Vagina (tissue), 2 donors: ENCODE results near the gene TXNRD2. TPM values are rescaled to one million over a fixed set of nuclear protein-coding genes. Genes with fewer than 3 reads are reported as not detected.

Experiments
- DNase-seq, 2 donors: peaks; one replicate each; pipeline ENCODE4 v3.0.0-alpha.2; 2017; ENCODE audit errors: extremely low spot score in 2 of 2
- H3K27ac ChIP-seq: fragments of 200-600 bp; sonication (generic); one replicate; pipeline ENCODE4 v1.5.1; 2019
- H3K27me3 ChIP-seq: fragments of 200-600 bp; sonication (generic); one replicate; pipeline ENCODE4 v1.5.1; 2019
- H3K36me3 ChIP-seq, 2 donors: fragments of 200-600 bp; sonication (generic); one replicate each; pipeline ENCODE4 v1.5.1; 2017 to 2019
- H3K4me1 ChIP-seq: fragments of 200-600 bp; sonication (generic); one replicate; pipeline ENCODE4 v1.5.1; 2019
- H3K4me3 ChIP-seq, 2 donors: fragments of 200-600 bp; sonication (generic); 1 replicate in 1 of 2; 2 replicates in 1 of 2; pipeline ENCODE4 v1.5.1; 2016 to 2019
- H3K9me3 ChIP-seq: fragments of 200-600 bp; sonication (generic); one replicate; pipeline ENCODE4 v1.5.1; 2019
- POLR2A ChIP-seq, 2 donors: fragments of 450-650 bp; IDR thresholded peaks; one replicate each; pipeline ENCODE4 v1.6.1; 2017; ENCODE audit warnings: antibody characterized with exemption in 2 of 2, mild to moderate bottlenecking in 2 of 2, moderate library complexity in 2 of 2
- POLR2AphosphoS5 ChIP-seq, 2 donors: sonication (generic); formaldehyde crosslinking; IDR thresholded peaks; one replicate each; pipeline ENCODE4 v1.9.0; 2017; ENCODE audit warnings: antibody characterized with exemption in 2 of 2, mild to moderate bottlenecking in 2 of 2, low read depth in 1 of 2; ENCODE audit not compliant: insufficient read depth in 1 of 2
- intact Hi-C: fragments of 100-400 bp; cut with DNase I; formaldehyde crosslinking; loops from one replicate; pipeline ENCODE4 v1.15.1; 2023
- total RNA-seq: library from RNA; depleted of rRNA; stranded (reverse); fragments of >200 nt; gene quantifications from one replicate; pipeline ENCODE4 v1.2.3, GENCODE V29; 2016
- TF ChIP-seq, protein P1 (sequence below), 3 experiments: fragments of 450-650 bp in 2 of 3; fragments of 200-600 bp in 1 of 3; sonication (generic) in 1 of 3; IDR thresholded peaks; one replicate each; pipeline ENCODE4 v1.5.1; 2017 to 2019; ENCODE audit warnings: antibody characterized with exemption in 3 of 3, mild to moderate bottlenecking in 2 of 3, moderate library complexity in 2 of 3

The TXNRD2 gene
- 13.5 TPM for total RNA-seq

DNA sequence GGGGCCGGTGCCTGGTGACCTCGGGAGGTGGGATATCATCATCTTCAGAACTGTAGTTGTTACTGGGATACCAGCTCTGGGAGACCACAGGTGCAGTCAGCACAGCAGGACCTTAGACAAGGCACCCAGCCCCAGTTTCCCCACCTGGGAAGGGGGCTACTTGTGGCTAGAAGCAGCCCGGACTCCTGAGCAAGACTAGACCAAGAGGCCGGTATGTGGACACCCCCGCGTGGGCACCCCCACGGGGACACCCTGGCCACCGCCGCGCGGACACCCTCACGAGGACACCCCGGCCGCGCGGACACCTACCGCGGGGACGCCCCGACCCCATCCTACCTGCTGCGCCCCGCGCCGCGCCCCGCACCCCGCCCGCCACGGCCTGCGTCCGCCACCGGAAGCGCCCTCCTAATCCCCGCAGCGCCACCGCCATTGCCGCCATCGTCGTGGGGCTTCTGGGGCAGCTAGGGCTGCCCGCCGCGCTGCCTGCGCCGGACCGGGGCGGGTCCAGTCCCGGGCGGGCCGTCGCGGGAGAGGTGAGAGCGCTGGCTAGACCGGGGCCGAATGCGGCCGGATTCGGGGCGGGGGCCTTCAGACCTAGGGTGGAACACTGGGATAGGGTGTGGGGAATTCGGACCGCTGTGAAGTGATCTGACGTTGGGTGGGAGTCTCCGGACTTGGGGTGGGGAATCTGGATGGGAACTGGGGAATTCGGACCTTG lies at the start of gene TXNRD2, which contains the start of gene COMT:
TXNRD2 (minus strand) TSS at position 454 of the 718 bp plus-strand sequence; CDS start at position 439, 15 bp downstream.
COMT (plus strand) TSS at position 408 of the 718 bp plus-strand sequence. CDS start 20,755 bp downstream, outside the sequence.
- H3K27ac ChIP-seq = peak within 1 kb of the TSS; percentile 97
- H3K27me3 ChIP-seq = no peaks in the 10 kb centered on the region
- H3K36me3 ChIP-seq = no peaks in the 10 kb centered on the region
- DNase-seq = no peak
- H3K4me3 ChIP-seq = peak within 1 kb of the TSS; percentile 80 to 89
- intact Hi-C loops = no loop called here
- TF ChIP-seq POLR2AphosphoS5 (IDR thresholded peaks at IDR 0.05; ENCODE audit: insufficient read depth in 1 of 2, low read depth in 1 of 2) = peak in 1 of 2 donors; percentile 44
- TF ChIP-seq, protein P1, sequence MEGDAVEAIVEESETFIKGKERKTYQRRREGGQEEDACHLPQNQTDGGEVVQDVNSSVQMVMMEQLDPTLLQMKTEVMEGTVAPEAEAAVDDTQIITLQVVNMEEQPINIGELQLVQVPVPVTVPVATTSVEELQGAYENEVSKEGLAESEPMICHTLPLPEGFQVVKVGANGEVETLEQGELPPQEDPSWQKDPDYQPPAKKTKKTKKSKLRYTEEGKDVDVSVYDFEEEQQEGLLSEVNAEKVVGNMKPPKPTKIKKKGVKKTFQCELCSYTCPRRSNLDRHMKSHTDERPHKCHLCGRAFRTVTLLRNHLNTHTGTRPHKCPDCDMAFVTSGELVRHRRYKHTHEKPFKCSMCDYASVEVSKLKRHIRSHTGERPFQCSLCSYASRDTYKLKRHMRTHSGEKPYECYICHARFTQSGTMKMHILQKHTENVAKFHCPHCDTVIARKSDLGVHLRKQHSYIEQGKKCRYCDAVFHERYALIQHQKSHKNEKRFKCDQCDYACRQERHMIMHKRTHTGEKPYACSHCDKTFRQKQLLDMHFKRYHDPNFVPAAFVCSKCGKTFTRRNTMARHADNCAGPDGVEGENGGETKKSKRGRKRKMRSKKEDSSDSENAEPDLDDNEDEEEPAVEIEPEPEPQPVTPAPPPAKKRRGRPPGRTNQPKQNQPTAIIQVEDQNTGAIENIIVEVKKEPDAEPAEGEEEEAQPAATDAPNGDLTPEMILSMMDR (IDR thresholded peaks at IDR 0.05) = no peak
- no peak for TF ChIP-seq POLR2A (IDR thresholded peaks at IDR 0.05)
- H3K4me1 ChIP-seq = peaks cover 56% of the 10 kb centered on the region
- no peaks in the 10 kb centered on the region for H3K9me3 ChIP-seq

DNA sequence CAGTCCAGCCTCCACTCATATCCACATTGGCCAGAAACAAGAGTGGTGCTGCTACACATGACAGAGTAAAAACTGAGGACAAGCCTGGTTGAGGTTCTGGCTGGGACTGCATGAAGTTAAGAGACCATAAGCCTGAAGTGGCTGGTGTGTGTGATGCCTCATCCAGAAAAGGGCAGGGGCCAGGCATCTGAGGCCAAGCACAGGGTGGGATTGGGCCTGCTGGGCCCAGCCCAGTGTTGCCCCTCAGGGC lies 49.7 kb upstream of the TXNRD2 start:
- DNase-seq = no peak
- intact Hi-C loops = no loop called here
- TF ChIP-seq POLR2AphosphoS5 (IDR thresholded peaks at IDR 0.05; ENCODE audit: insufficient read depth in 1 of 2, low read depth in 1 of 2) (no peak), POLR2A (IDR thresholded peaks at IDR 0.05) (no peak)
- TF ChIP-seq, protein P1 (IDR thresholded peaks at IDR 0.05) = no peak
- Histone ChIP-seq H3K36me3 (no peaks in the 10 kb centered on the region), H3K4me3 (no peak overlapping the region), H3K27me3 (no peaks in the 10 kb centered on the region), H3K4me1 (peaks cover 13% of the 10 kb centered on the region), H3K9me3 (no peaks in the 10 kb centered on the region), H3K27ac (no peak overlapping the region)

DNA sequence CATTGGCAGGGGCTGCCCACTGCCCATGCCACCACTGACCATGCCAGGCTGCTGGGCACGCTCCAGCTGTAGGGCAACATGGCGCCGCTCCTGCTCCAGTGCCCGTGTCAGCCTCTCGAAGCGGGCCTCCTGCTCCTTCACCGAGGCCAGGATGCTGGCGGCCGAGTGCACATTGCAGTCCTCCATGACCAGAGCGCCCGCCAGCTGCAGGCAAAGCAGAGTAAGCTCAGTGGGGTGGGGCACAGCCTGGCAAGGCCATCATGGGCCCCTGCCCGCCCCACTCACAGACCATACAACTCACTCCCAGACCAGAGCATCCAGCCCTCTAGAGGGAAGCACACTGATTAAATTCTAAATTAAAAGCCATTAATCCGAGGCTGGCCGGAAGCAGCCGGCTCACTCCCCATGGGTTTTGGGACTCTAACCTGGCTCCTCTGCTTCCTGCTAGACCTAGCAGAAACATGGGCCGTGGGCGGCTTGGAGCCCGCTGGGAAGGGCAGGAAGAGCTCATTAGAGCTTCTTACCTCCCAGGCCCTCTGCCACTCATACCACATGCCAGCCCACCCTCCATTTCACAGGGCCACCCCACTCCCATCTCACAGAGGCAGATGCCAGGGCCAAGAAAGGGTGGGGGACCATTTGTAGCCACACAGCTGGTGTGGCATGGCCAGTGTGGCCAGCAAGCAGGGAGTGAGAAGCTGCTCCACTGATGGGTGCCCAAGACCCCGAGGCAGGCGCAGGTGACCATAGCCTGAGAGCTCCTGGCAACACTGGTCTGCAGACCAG lies 49.2 kb upstream of the TXNRD2 start:
- Histone ChIP-seq H3K27me3 (no peaks in the 10 kb centered on the region), H3K4me1 (peaks cover 17% of the 10 kb centered on the region), H3K36me3 (no peaks in the 10 kb centered on the region), H3K27ac (no peak overlapping the region), H3K9me3 (no peaks in the 10 kb centered on the region), H3K4me3 (no peak overlapping the region)
- TF ChIP-seq, protein P1 (IDR thresholded peaks at IDR 0.05) = no peak
- TF ChIP-seq POLR2AphosphoS5 (IDR thresholded peaks at IDR 0.05; ENCODE audit: insufficient read depth in 1 of 2, low read depth in 1 of 2) = no peak
- no peak for TF ChIP-seq POLR2A (IDR thresholded peaks at IDR 0.05)
- intact Hi-C loops = no loop called here
- DNase-seq = no peak

DNA sequence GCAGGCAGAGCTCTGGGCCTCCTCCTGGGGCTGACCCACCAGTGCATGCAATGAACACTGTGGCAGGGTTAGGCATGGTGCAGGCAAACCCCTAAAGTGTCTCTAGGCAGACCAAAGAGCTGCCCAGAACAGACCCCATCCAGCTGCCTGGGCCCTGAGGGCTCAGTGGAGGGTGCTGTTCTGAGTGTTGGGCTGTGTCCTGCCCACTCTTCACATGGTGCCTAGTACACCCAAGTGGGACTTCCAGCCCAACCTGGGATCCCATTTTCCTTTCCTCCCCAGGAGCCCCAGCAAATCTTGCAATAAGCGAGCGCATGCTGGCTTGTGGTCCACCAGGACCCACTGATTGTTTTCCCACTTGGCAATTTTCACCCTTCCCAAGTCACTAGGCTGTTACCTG lies 48.6 kb upstream of the TXNRD2 start:
- intact Hi-C loops = no loop called here
- Histone ChIP-seq H3K9me3 (no peaks in the 10 kb centered on the region), H3K4me3 (no peak overlapping the region), H3K4me1 (peaks cover 17% of the 10 kb centered on the region), H3K27me3 (no peaks in the 10 kb centered on the region), H3K27ac (no peak overlapping the region), H3K36me3 (no peaks in the 10 kb centered on the region)
- TF ChIP-seq POLR2A (IDR thresholded peaks at IDR 0.05) = no peak
- TF ChIP-seq POLR2AphosphoS5 (IDR thresholded peaks at IDR 0.05; ENCODE audit: insufficient read depth in 1 of 2, low read depth in 1 of 2) = no peak
- TF ChIP-seq, protein P1 (IDR thresholded peaks at IDR 0.05) = no peak
- no peak for DNase-seq

DNA sequence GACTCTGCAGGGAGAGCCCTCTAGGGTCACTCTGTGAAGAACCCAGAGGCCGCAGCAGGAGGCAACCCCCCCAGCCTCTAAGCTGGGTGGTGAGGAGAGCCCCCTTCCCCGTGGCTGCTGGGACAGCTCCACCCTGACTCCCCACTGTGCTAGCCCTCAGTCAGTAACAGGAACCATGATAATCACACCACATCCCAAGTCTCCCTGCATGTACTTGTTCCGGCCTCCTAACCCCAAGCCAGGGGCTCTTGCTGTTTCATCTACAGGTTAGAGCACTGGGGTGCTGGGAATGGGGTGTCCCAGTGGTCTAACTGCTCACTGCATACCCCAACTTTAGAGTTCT lies 48.1 kb upstream of the TXNRD2 start:
- DNase-seq = no peak
- Histone ChIP-seq H3K27me3 (no peaks in the 10 kb centered on the region), H3K4me1 (peaks cover 21% of the 10 kb centered on the region), H3K27ac (no peak overlapping the region), H3K4me3 (no peak overlapping the region), H3K36me3 (no peaks in the 10 kb centered on the region), H3K9me3 (no peaks in the 10 kb centered on the region)
- TF ChIP-seq POLR2AphosphoS5 (IDR thresholded peaks at IDR 0.05; ENCODE audit: insufficient read depth in 1 of 2, low read depth in 1 of 2) (no peak), POLR2A (IDR thresholded peaks at IDR 0.05) (no peak)
- TF ChIP-seq, protein P1 (IDR thresholded peaks at IDR 0.05) = no peak
- intact Hi-C loops = no loop called here
